Body of pancreas (tissue), 4 donors: Measurements from ENCODE around the gene OLIG1. TPM values are rescaled to one million over a fixed set of nuclear protein-coding genes. Genes with fewer than 3 reads are reported as not detected.

Experiments
- ATAC-seq: fragments of 150-250 bp; one replicate; pipeline ENCODE4 v1.9.1; 2016
- DNase-seq, 4 donors: peaks; one replicate each; pipeline ENCODE4 v3.0.0-alpha.2; 2019
- H3K27ac ChIP-seq, 4 donors: fragments of 200-600 bp; sonication (generic); 1 replicate in 3 of 4; 2 replicates in 1 of 4; pipeline versions ENCODE4 v1.5.1 to v1.6.1; 2016 to 2019; ENCODE audit warnings: mild to moderate bottlenecking in 1 of 4, mixed read lengths in 1 of 4, moderate library complexity in 1 of 4
- H3K27me3 ChIP-seq, 2 donors: fragments of 200-600 bp; sonication (generic); one replicate each; pipeline ENCODE4 v1.6.0; 2016; ENCODE audit warnings: mild to moderate bottlenecking in 1 of 2
- H3K36me3 ChIP-seq, 2 donors: fragments of 200-600 bp; sonication (generic); replicated peaks in 1 of 2; 2 replicates each; pipeline ENCODE4 v1.5.1; 2016; ENCODE audit warnings: low read depth in 2 of 2; ENCODE audit not compliant: insufficient read depth in 1 of 2
- H3K4me1 ChIP-seq: fragments of 200-600 bp; sonication (generic); one replicate; pipeline ENCODE4 v1.6.0; 2016
- H3K4me3 ChIP-seq, 2 donors: fragments of 200-600 bp; sonication (generic); 1 replicate in 1 of 2; 2 replicates in 1 of 2; pipeline ENCODE4 v1.5.1; 2016 to 2019
- H3K9me3 ChIP-seq, 3 donors: fragments of 200-600 bp; sonication (generic); 1 replicate in 2 of 3; 2 replicates in 1 of 3; pipeline ENCODE4 v1.5.1; 2016
- CTCF ChIP-seq, 7 experiments: fragments of 450-650 bp in 4 of 7; fragments of 200-600 bp in 3 of 7; sonication (generic) in 3 of 7; IDR thresholded peaks; one replicate each; pipeline ENCODE4 v1.5.1; 2016 to 2019; ENCODE audit warnings: antibody characterized with exemption in 7 of 7
- POLR2A ChIP-seq, 3 donors: fragments of 450-650 bp; IDR thresholded peaks; one replicate each; pipeline ENCODE4 v1.6.1; 2016; ENCODE audit warnings: antibody characterized with exemption in 3 of 3, mild to moderate bottlenecking in 2 of 3
- WGBS, 2 donors: methylation state at CpG; one replicate each; pipeline ENCODE4 v1.1.5; 2017; 5-methylcytosine and 5-hydroxymethylcytosine counted together
- intact Hi-C: fragments of 100-400 bp; cut with DNase I; formaldehyde crosslinking; loops from one replicate; pipeline ENCODE4 v1.15.1; 2023
- total RNA-seq, 2 donors: library from RNA; depleted of rRNA; stranded (reverse); fragments of >200 nt; gene quantifications; one replicate each; pipeline ENCODE4 v1.1.0, GENCODE V29; 2016

The OLIG1 gene
- total RNA-seq, 2 donors from 2014 or later, result not detected

DNA sequence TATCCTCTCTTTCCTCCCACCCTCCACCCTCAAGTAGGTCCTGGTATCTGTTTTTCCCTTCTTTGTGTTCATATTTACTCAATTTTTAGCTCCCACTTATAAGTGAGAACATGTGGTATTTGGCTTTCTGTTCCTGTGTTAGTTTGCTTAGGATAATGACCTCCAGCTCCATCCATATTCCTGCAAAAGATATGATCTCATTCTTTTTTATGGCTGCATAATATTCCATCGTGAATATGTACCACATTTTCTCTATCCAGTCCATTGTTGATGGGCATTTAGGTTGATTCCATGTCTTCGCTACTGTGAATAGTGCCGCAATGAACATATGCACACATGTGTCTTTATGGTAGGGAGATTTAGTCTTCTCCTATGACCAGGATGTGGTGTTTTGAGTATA, 29.7 kb upstream of the OLIG1 start:
- intact Hi-C loops, result no loop called here
- WGBS, 2 donors, result 82 to 83% methylated on average over 3 of the region's 3 CpGs
- Histone ChIP-seq H3K4me3 (no peak overlapping the region), H3K36me3 (no peaks in the 10 kb centered on the region), H3K4me1 (no peaks in the 10 kb centered on the region), H3K9me3 (no peaks in the 10 kb centered on the region), H3K27me3 (no peaks in the 10 kb centered on the region), H3K27ac (no peak overlapping the region)
- ATAC-seq (no peak), DNase-seq (no peak)
- TF ChIP-seq CTCF (IDR thresholded peaks at IDR 0.05) (no peak), POLR2A (IDR thresholded peaks at IDR 0.05) (no peak)

DNA sequence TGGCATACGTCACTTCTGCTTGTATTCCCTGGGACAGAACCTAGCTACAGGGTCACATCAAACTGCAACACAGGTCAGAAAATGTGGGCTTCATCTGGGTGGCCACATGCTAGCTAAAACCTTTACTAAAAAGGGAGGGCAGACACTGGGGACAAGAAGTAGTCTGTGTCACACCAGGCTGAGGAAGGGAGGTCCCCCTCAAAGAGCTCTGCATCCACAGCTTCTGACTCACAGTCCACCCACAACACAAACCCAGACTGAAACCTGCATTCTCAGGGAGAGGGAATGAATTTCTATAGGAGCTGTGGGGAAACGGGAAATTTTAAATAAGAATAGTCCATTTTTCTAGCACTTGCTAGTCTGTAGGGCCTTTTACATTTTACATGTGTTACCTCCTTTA, 28.0 kb upstream of the OLIG1 start:
- TF ChIP-seq CTCF (IDR thresholded peaks at IDR 0.05) (no peak), POLR2A (IDR thresholded peaks at IDR 0.05) (no peak)
- WGBS, 2 donors, result 42 to 66% methylated on average over 2 of the region's 2 CpGs
- intact Hi-C loops, result no loop called here
- ATAC-seq (no peak), DNase-seq (no peak)
- no peak overlapping the region for H3K27ac ChIP-seq
- no peaks in the 10 kb centered on the region for H3K27me3 ChIP-seq
- no peak overlapping the region for H3K4me3 ChIP-seq
- H3K36me3 ChIP-seq, result no peaks in the 10 kb centered on the region
- no peaks in the 10 kb centered on the region for H3K9me3 ChIP-seq
- H3K4me1 ChIP-seq, result no peaks in the 10 kb centered on the region

GRCh38 chr21:33042812-33043211, 27.1 kb upstream of the OLIG1 start:
- Histone ChIP-seq H3K9me3 (no peaks in the 10 kb centered on the region), H3K27ac (no peak overlapping the region), H3K4me1 (no peaks in the 10 kb centered on the region), H3K4me3 (no peak overlapping the region), H3K27me3 (no peaks in the 10 kb centered on the region), H3K36me3 (no peaks in the 10 kb centered on the region)
- 32 to 42% methylated on average over 4 of the region's 4 CpGs for WGBS, 2 donors
- DNase-seq, result no peak
- ATAC-seq, result no peak
- intact Hi-C loops, result no loop called here
- TF ChIP-seq POLR2A (IDR thresholded peaks at IDR 0.05) (no peak), CTCF (IDR thresholded peaks at IDR 0.05) (no peak)

DNA sequence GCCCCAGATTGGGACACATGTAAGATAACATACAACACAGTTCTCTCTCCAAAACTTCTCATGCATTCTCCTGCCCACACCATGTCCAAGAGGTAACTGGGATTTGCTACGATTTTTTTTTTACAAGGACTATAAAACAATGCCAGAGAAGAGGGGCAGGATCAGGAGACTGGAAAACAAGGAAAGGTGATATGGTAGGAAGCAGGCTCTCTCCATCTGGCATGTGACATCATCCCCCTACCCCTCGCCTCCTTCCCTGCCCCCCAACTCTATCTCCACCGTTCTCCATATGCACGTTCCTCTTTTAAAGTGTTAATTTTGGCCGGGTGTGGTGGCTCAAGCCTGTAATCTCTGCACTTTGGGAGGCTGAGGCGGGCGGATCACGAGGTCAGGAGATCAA, 23.5 kb upstream of the OLIG1 start:
- Histone ChIP-seq H3K4me3 (no peak overlapping the region), H3K4me1 (no peaks in the 10 kb centered on the region), H3K9me3 (no peaks in the 10 kb centered on the region), H3K27ac (no peak overlapping the region), H3K27me3 (no peaks in the 10 kb centered on the region), H3K36me3 (no peaks in the 10 kb centered on the region)
- TF ChIP-seq POLR2A (IDR thresholded peaks at IDR 0.05), result no peak
- TF ChIP-seq CTCF (IDR thresholded peaks at IDR 0.05), result no peak
- intact Hi-C loops, result no loop called here
- ATAC-seq, result no peak
- WGBS, 2 donors, result 61 to 71% methylated on average over 8 of the region's 8 CpGs
- no peak for DNase-seq

- Histone ChIP-seq H3K9me3 (no peaks in the 10 kb centered on the region), H3K4me1 (no peaks in the 10 kb centered on the region), H3K36me3 (no peaks in the 10 kb centered on the region), H3K4me3 (no peak overlapping the region), H3K27me3 (no peaks in the 10 kb centered on the region), H3K27ac (no peak overlapping the region)
- TF ChIP-seq CTCF (IDR thresholded peaks at IDR 0.05) (no peak), POLR2A (IDR thresholded peaks at IDR 0.05) (no peak)
- ATAC-seq (no peak), DNase-seq (no peak)
- 67 to 68% methylated on average over 5 of the region's 5 CpGs for WGBS, 2 donors
- intact Hi-C loops, result no loop called here
Measured at GRCh38 chr21:33047231-33047630, 22.7 kb upstream of the OLIG1 start.
